Retinal pigment epithelial cell (primary cell): ENCODE measurements around the gene RPA1.
"Not testable (repeated sequence)": the region's sequence is repeated elsewhere in the genome, so short reads cannot be mapped to it uniquely, and the experiment has no call there.

Experiments used
- DNase-seq: peaks from one replicate; pipeline ENCODE4 v3.0.0-alpha.2; 2010; ENCODE audit warnings: low read depth
- H3K4me3 ChIP-seq: 2 replicates; pipeline ENCODE4 v1.5.1; 2011; ENCODE audit warnings: mild to moderate bottlenecking, low read length, control low read depth, moderate library complexity
- TF ChIP-seq, protein P1 (sequence below): conservative IDR thresholded peaks from 2 replicates; pipeline ENCODE4 v1.5.1; 2011; ENCODE audit warnings: low read depth, low read length, control low read depth, inconsistent platforms

The RPA1 gene

DNA sequence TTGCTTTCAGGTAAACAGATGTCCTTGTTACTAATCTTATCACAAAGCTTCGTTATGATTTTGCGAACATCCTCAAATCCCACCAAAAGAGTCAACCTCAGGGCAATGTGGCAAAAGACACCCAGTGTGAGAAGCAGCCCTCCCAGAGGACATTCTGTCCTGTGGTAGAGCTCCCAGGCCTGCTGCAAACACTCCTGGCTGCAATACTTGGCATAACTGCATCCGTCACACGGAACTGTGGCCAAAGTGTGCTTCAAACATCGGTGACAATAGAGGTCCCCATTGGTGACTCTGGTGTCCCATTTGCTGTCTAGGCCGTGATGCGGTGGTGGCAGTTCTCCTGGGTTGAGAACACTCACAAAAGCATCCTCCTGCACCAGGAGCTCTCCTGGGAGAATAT is 29.6 kb upstream of the RPA1 start:
- TF ChIP-seq, protein P1, sequence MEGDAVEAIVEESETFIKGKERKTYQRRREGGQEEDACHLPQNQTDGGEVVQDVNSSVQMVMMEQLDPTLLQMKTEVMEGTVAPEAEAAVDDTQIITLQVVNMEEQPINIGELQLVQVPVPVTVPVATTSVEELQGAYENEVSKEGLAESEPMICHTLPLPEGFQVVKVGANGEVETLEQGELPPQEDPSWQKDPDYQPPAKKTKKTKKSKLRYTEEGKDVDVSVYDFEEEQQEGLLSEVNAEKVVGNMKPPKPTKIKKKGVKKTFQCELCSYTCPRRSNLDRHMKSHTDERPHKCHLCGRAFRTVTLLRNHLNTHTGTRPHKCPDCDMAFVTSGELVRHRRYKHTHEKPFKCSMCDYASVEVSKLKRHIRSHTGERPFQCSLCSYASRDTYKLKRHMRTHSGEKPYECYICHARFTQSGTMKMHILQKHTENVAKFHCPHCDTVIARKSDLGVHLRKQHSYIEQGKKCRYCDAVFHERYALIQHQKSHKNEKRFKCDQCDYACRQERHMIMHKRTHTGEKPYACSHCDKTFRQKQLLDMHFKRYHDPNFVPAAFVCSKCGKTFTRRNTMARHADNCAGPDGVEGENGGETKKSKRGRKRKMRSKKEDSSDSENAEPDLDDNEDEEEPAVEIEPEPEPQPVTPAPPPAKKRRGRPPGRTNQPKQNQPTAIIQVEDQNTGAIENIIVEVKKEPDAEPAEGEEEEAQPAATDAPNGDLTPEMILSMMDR = no peak
- no peak overlapping the region for H3K4me3 ChIP-seq

GRCh38 chr17:1800712-1801111 is 29.1 kb upstream of the RPA1 start:
- TF ChIP-seq, protein P1 = no peak
- DNase-seq = no peak

More for the DNA sequence above, 29.6 kb upstream of the RPA1 start:
- no peak for DNase-seq

GRCh38 chr17:1802429-1802828 is 27.4 kb upstream of the RPA1 start:
- no peak overlapping the region for H3K4me3 ChIP-seq
- DNase-seq = no peak
- TF ChIP-seq, protein P1 = no peak

More at GRCh38 chr17:1800712-1801111, 29.1 kb upstream of the RPA1 start:
- no peak overlapping the region for H3K4me3 ChIP-seq

DNA sequence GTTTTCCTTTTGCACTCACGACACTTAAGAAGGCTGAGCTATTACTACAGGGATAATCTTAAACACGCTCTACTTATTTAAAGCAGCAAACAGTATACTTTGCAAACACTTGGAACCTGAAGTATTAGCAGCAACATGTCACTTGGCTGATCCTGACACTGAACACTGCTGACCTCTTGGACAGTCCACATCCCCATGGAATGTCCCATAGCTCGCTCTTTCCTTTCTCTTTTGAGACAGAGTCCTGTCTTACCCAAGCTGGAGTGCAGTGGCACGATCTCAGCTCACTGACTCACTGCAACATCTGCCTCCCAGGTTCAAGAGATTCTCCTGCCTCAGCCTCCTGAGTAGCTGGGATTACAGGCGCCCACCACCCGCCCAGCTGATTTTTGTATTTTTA is 26.5 kb upstream of the RPA1 start:
- no peak for DNase-seq
- no peak overlapping the region for H3K4me3 ChIP-seq
- TF ChIP-seq, protein P1 = no peak

DNA sequence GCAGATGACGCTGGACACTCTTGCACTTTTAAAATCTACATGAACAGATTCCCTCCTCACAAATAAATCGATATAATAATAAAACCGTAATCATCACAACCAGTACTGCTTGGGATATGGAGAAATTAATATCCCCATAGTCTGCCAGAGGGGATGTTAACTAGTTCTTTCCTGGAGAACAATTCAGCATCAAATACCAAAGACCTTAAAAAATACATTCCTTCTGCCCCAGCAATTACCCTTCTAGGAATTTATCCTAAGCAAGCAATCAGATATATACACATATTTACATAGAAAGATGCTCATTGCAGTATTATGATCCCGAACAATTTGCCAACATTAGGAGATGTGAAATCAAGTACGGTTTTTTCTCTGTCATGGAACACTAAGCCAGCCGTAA is 21.9 kb upstream of the RPA1 start:
- TF ChIP-seq, protein P1 = no peak
- DNase-seq = no peak

DNA sequence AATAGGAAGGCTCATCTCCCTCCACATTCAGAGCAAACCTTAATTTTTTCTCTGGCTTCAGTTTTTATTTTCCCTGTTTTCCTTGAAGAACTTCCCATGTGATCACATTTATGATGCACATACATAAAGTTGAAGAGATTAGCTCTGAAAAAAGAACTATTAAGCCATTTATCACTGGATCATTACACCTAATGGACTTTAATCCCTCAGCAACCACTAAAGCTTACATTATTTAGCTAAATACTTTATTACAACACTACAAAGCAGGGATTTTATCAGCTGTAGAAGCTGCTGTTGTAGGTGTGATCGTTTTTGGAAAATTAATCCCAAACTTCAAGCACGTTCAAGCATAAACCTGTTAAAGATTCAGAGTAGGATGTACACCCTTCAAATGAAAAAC is 21.2 kb upstream of the RPA1 start:
- no peak overlapping the region for H3K4me3 ChIP-seq
- TF ChIP-seq, protein P1 = no peak
- DNase-seq = peak; percentile 67

More for the DNA sequence above, 21.9 kb upstream of the RPA1 start:
- H3K4me3 ChIP-seq = no peak overlapping the region

GRCh38 chr17:1809815-1810214 is 20.0 kb upstream of the RPA1 start:
- not testable (repeated sequence) for DNase-seq

More at GRCh38 chr17:1809815-1810214, 20.0 kb upstream of the RPA1 start:
- not testable (repeated sequence) for H3K4me3 ChIP-seq
